HEK293 (cell line): ENCODE data around the gene CAPNS2.
A peak's percentile ranks its signal among the peaks of the same experiment; 100 is the strongest.

ENCODE experiments used
- CTCF ChIA-PET: fragments of 350-600 bp; formaldehyde crosslinking; extraction: SDS; loops from one replicate; lab custom pipeline; 2021; ENCODE audit warnings: antibody characterized with exemption; lab: Yijun Ruan, JAX
- POLR2A ChIA-PET: fragments of 300-600 bp; formaldehyde crosslinking; extraction: SDS; loops from one replicate; lab custom pipeline; 2020; ENCODE audit warnings: antibody characterized with exemption, inconsistent platforms; lab: Yijun Ruan, JAX
- H3K27ac ChIP-seq: fragments of 200-500 bp; sonication (Bioruptor generic); 2 replicates; pipeline ENCODE4 v1.5.1; 2014; ENCODE audit warnings: low read depth, low read length, control low read depth, inconsistent platforms; ENCODE audit errors: extremely low read depth
- H3K36me3 ChIP-seq, 2 experiments: fragments of 200-500 bp in 1 of 2; sonication (Bioruptor generic) in 1 of 2; 1 replicate in 1 of 2; 2 replicates in 1 of 2; pipeline ENCODE4 v1.5.1; 2014 to 2017; ENCODE audit warnings: inconsistent platforms in 2 of 2, low read length in 2 of 2; ENCODE audit not compliant: control insufficient read depth in 2 of 2, insufficient read depth in 1 of 2
- H3K4me1 ChIP-seq: fragments of 200-500 bp; sonication (Bioruptor generic); 2 replicates; pipeline ENCODE4 v1.5.1; 2014; ENCODE audit warnings: mild to moderate bottlenecking, low read length, inconsistent platforms; ENCODE audit not compliant: control insufficient read depth, insufficient read depth
- H3K4me3 ChIP-seq: 2 replicates; pipeline ENCODE4 v1.5.1; 2011; ENCODE audit warnings: low read depth, mild to moderate bottlenecking, control low read depth, low read length, moderate library complexity
- H3K9me3 ChIP-seq: fragments of 200-500 bp; sonication (Bioruptor generic); 2 replicates; pipeline ENCODE4 v1.5.1; 2014; ENCODE audit warnings: low read depth, low read length, inconsistent platforms; ENCODE audit not compliant: control insufficient read depth, insufficient read depth
- IKZF3 ChIP-seq: fragments of 450-650 bp; IDR thresholded peaks from 2 replicates; pipeline ENCODE4 v1.5.0; 2018; ENCODE audit warnings: missing biosample characterization, mild to moderate bottlenecking, missing genetic modification characterization, moderate library complexity
- KLF1 ChIP-seq: fragments of 450-650 bp; formaldehyde crosslinking; IDR thresholded peaks from 2 replicates; pipeline ENCODE4 v1.5.1; 2016; ENCODE audit warnings: missing biosample characterization, missing genetic modification characterization
- KLF8 ChIP-seq: fragments of 450-650 bp; formaldehyde crosslinking; IDR thresholded peaks from 2 replicates; pipeline ENCODE4 v1.5.1; 2016; ENCODE audit warnings: missing biosample characterization, missing genetic modification characterization
- KLF9 ChIP-seq: fragments of 450-650 bp; formaldehyde crosslinking; IDR thresholded peaks from 2 replicates; pipeline ENCODE4 v1.5.1; 2016; ENCODE audit warnings: missing biosample characterization, missing genetic modification characterization, low read depth
- PRDM6 ChIP-seq: fragments of 450-650 bp; formaldehyde crosslinking; IDR thresholded peaks from 2 replicates; pipeline ENCODE4 v1.5.1; 2017; ENCODE audit warnings: missing biosample characterization, missing genetic modification characterization
- REPIN1 ChIP-seq: fragments of 450-650 bp; formaldehyde crosslinking; IDR thresholded peaks from 2 replicates; pipeline ENCODE4 v1.5.1; 2017; ENCODE audit warnings: missing biosample characterization, missing genetic modification characterization, low read depth
- YY1 ChIP-seq: fragments of 450-650 bp; formaldehyde crosslinking; IDR thresholded peaks from 2 replicates; pipeline ENCODE4 v1.5.1; 2018; ENCODE audit warnings: missing biosample characterization, missing genetic modification characterization
- ZBTB1 ChIP-seq: fragments of 450-650 bp; formaldehyde crosslinking; IDR thresholded peaks from 2 replicates; pipeline ENCODE4 v1.5.1; 2016; ENCODE audit warnings: missing biosample characterization, missing genetic modification characterization
- ZFP3 ChIP-seq: fragments of 450-650 bp; formaldehyde crosslinking; IDR thresholded peaks from 2 replicates; pipeline ENCODE4 v1.5.1; 2016; ENCODE audit warnings: low read depth, missing biosample characterization, missing genetic modification characterization
- ZFP69B ChIP-seq: fragments of 450-650 bp; formaldehyde crosslinking; IDR thresholded peaks from 2 replicates; pipeline ENCODE4 v1.5.1; 2016; ENCODE audit warnings: missing biosample characterization, missing genetic modification characterization
- ZNF112 ChIP-seq: fragments of 450-650 bp; formaldehyde crosslinking; IDR thresholded peaks from 2 replicates; pipeline ENCODE4 v1.5.0; 2017; ENCODE audit warnings: missing biosample characterization, missing genetic modification characterization
- ZNF175 ChIP-seq: fragments of 450-650 bp; formaldehyde crosslinking; IDR thresholded peaks from 2 replicates; pipeline ENCODE4 v1.5.1; 2016; ENCODE audit warnings: missing biosample characterization, missing genetic modification characterization
- ZNF266 ChIP-seq: fragments of 450-650 bp; formaldehyde crosslinking; IDR thresholded peaks from 2 replicates; pipeline ENCODE4 v1.5.1; 2016; ENCODE audit warnings: missing biosample characterization, missing genetic modification characterization, low read depth
- ZNF280D ChIP-seq: fragments of 450-650 bp; formaldehyde crosslinking; IDR thresholded peaks from 2 replicates; pipeline ENCODE4 v1.5.1; 2016; ENCODE audit warnings: missing biosample characterization, missing genetic modification characterization
- ZNF558 ChIP-seq: fragments of 450-650 bp; formaldehyde crosslinking; IDR thresholded peaks from 2 replicates; pipeline ENCODE4 v1.5.1; 2016; ENCODE audit warnings: missing biosample characterization, missing genetic modification characterization
- ZNF571 ChIP-seq: fragments of 450-650 bp; formaldehyde crosslinking; IDR thresholded peaks from 2 replicates; pipeline ENCODE4 v1.5.0; 2017; ENCODE audit warnings: missing biosample characterization, missing genetic modification characterization
- ZNF600 ChIP-seq: fragments of 450-650 bp; formaldehyde crosslinking; IDR thresholded peaks from 2 replicates; pipeline ENCODE4 v1.5.1; 2016; ENCODE audit warnings: missing biosample characterization, missing genetic modification characterization
- ZNF624 ChIP-seq: fragments of 450-650 bp; formaldehyde crosslinking; IDR thresholded peaks from 2 replicates; pipeline ENCODE4 v1.5.1; 2017; ENCODE audit warnings: missing biosample characterization, missing genetic modification characterization
- ZNF670 ChIP-seq: fragments of 450-650 bp; formaldehyde crosslinking; IDR thresholded peaks from 2 replicates; pipeline ENCODE4 v1.5.1; 2016; ENCODE audit warnings: missing biosample characterization, missing genetic modification characterization, low read depth
- ZNF837 ChIP-seq: fragments of 450-650 bp; formaldehyde crosslinking; IDR thresholded peaks from 2 replicates; pipeline ENCODE4 v1.5.1; 2016; ENCODE audit warnings: missing biosample characterization, missing genetic modification characterization
- ZXDB ChIP-seq: fragments of 450-650 bp; formaldehyde crosslinking; IDR thresholded peaks from 2 replicates; pipeline ENCODE4 v1.5.1; 2016; ENCODE audit warnings: missing biosample characterization, missing genetic modification characterization
- TF ChIP-seq, protein P1 (sequence below): fragments of 450-650 bp; formaldehyde crosslinking; IDR thresholded peaks from 2 replicates; pipeline ENCODE4 v1.5.1; 2016; ENCODE audit warnings: missing biosample characterization, missing genetic modification characterization, borderline replicate concordance

Gene CAPNS2

GRCh38 chr16:55572439-55572838 is 6.0 kb downstream of the CAPNS2 start:
- H3K4me1 ChIP-seq: no peaks in the 10 kb centered on the region
- TF ChIP-seq KLF1: peak; percentile 51
- no peak for TF ChIP-seq ZNF112
- H3K4me3 ChIP-seq: no peak overlapping the region
- ChIA-PET CTCF (interaction anchor here (0.7 kb wide), 1 partner anchor 9 kb away, joined by 5 read pairs; no protein-coding TSS in a partner anchor), POLR2A (no interaction called here)
- no peaks in the 10 kb centered on the region for H3K9me3 ChIP-seq
- no peaks in the 10 kb centered on the region for H3K36me3 ChIP-seq
- no peak overlapping the region for H3K27ac ChIP-seq

DNA sequence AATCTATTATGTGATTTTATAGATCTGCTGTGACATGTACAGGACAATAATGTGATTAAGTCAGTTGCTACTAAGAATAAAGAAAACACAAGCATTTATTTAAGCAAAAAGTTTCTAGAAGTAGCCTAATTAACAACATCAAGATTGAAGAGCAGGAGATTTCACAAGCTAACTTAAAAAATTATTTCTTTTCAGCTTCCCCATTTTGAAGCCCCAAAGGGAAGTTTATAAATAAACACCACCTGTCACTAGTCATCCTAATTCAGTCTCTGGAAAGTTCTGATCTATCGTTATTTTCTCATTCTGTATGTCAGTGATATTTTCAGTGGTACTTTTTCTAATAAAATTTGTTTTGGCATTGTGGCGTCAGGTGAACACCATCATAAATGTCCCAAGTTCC is 8.3 kb downstream of the CAPNS2 start:
- CTCF ChIA-PET: interaction anchor here (0.6 to 3.1 kb wide), 3 partner anchors 79 to 1519 kb away, joined by 3 to 9 read pairs (median 3); no protein-coding TSS in a partner anchor
- H3K36me3 ChIP-seq: peaks cover 0 to 13% of the 10 kb centered on the region in 2 experiments; a peak in 1 of 3 replicates

GRCh38 chr16:55575496-55575895 is 9.0 kb downstream of the CAPNS2 start:
- Histone ChIP-seq H3K4me3 (no peak overlapping the region), H3K9me3 (no peaks in the 10 kb centered on the region), H3K36me3 (peaks cover 0 to 16% of the 10 kb centered on the region in 2 experiments; a peak in 1 of 3 replicates), H3K4me1 (no peaks in the 10 kb centered on the region), H3K27ac (no peak overlapping the region)
- ChIA-PET CTCF (interaction anchor here (0.6 to 3.1 kb wide), 3 partner anchors 74 to 110 kb away, joined by 3 to 9 read pairs (median 3); no protein-coding TSS in a partner anchor), POLR2A (no interaction called here)
- TF ChIP-seq YY1 (no peak), ZNF600 (tag by site-specific recombination) (no peak), ZFP3 (tag by site-specific recombination) (no peak), KLF9 (tag by site-specific recombination) (no peak), ZNF624 (no peak), IKZF3 (tag by site-specific recombination) (no peak), ZNF266 (no peak)
- TF ChIP-seq, protein P1, sequence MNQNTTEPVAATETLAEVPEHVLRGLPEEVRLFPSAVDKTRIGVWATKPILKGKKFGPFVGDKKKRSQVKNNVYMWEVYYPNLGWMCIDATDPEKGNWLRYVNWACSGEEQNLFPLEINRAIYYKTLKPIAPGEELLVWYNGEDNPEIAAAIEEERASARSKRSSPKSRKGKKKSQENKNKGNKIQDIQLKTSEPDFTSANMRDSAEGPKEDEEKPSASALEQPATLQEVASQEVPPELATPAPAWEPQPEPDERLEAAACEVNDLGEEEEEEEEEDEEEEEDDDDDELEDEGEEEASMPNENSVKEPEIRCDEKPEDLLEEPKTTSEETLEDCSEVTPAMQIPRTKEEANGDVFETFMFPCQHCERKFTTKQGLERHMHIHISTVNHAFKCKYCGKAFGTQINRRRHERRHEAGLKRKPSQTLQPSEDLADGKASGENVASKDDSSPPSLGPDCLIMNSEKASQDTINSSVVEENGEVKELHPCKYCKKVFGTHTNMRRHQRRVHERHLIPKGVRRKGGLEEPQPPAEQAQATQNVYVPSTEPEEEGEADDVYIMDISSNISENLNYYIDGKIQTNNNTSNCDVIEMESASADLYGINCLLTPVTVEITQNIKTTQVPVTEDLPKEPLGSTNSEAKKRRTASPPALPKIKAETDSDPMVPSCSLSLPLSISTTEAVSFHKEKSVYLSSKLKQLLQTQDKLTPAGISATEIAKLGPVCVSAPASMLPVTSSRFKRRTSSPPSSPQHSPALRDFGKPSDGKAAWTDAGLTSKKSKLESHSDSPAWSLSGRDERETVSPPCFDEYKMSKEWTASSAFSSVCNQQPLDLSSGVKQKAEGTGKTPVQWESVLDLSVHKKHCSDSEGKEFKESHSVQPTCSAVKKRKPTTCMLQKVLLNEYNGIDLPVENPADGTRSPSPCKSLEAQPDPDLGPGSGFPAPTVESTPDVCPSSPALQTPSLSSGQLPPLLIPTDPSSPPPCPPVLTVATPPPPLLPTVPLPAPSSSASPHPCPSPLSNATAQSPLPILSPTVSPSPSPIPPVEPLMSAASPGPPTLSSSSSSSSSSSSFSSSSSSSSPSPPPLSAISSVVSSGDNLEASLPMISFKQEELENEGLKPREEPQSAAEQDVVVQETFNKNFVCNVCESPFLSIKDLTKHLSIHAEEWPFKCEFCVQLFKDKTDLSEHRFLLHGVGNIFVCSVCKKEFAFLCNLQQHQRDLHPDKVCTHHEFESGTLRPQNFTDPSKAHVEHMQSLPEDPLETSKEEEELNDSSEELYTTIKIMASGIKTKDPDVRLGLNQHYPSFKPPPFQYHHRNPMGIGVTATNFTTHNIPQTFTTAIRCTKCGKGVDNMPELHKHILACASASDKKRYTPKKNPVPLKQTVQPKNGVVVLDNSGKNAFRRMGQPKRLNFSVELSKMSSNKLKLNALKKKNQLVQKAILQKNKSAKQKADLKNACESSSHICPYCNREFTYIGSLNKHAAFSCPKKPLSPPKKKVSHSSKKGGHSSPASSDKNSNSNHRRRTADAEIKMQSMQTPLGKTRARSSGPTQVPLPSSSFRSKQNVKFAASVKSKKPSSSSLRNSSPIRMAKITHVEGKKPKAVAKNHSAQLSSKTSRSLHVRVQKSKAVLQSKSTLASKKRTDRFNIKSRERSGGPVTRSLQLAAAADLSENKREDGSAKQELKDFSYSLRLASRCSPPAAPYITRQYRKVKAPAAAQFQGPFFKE (tag by site-specific recombination): no peak

More for the DNA sequence above, 8.3 kb downstream of the CAPNS2 start:
- Histone ChIP-seq H3K4me3 (no peak overlapping the region), H3K9me3 (no peaks in the 10 kb centered on the region), H3K27ac (no peak overlapping the region), H3K4me1 (no peaks in the 10 kb centered on the region)
- TF ChIP-seq ZBTB1 (tag by site-specific recombination): no peak
- TF ChIP-seq ZNF280D (tag by site-specific recombination): no peak
- TF ChIP-seq ZNF558 (tag by site-specific recombination): no peak
- no peak for TF ChIP-seq REPIN1 (tag by site-specific recombination)
- TF ChIP-seq ZNF571 (tag by site-specific recombination): no peak
- no peak for TF ChIP-seq ZNF837
- no peak for TF ChIP-seq ZNF175 (tag by site-specific recombination)
- no peak for TF ChIP-seq ZXDB (tag by site-specific recombination)
- no peak for TF ChIP-seq ZNF670 (tag by site-specific recombination)
- TF ChIP-seq KLF8 (tag by site-specific recombination): no peak
- TF ChIP-seq ZFP69B (tag by site-specific recombination): no peak
- TF ChIP-seq PRDM6 (tag by site-specific recombination): no peak
- POLR2A ChIA-PET: no interaction called here
